ENCODE data around the gene SUFU.

SUFU gene

DNA sequence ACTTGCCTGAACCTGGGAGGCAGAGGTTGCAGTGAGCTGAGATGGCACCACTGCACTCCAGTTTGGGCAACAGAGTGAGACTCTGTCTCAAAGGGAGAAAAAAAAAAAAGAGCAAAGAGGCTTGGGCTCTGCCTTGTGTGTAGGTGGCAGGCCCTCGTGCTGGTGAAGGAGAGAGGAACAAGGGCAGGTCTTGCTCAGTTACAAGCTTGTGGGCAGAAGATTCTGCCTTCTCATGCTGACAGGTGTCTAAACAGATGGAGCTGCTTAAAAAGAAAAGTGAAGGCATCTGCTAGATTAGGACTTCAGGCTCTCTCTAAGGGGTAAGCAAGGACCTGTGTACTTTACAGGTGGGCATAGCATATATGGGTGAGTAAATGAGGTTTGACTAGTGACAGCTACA is 75.0 kb downstream of the SUFU start:
- no peaks in the 10 kb centered on the region for H3K27me3 ChIP-seq (ENCODE audit: control insufficient read depth in 1 of 2, insufficient read depth in 1 of 2, low read length in 2 of 2)

DNA sequence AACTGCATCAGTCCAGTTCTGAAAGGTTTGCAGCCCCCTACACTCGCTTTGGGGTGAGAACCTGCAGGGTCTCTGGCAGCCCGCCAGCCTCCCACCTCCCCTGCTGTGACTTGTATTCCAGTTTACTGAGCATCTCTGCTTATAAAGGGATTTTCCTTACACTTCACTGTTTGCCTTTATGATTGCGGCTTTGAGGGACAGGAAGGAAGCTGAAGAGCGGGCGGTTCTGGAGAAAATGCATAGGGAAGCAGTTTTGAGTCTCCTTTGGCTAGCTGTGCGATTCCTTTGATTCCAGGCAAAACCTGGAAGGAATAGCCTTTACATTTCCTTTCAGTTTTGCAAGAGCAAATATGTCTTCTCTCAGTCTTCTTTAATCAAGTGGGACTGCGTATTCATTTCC is 75.6 kb downstream of the SUFU start:
- Histone ChIP-seq H3K9me3 (ENCODE audit: control insufficient read depth, low read length) (no peaks in the 10 kb centered on the region), H2BK12ac (ENCODE audit: low read length in 2 of 2) (peak overlapping the region in 1 of 2 experiments; percentile 29), H3K36me3 (ENCODE audit: control insufficient read depth in 1 of 2, insufficient read depth in 2 of 2, low read depth in 1 of 2, low read length in 2 of 2) (no peaks in the 10 kb centered on the region), H3K4ac (ENCODE audit: low read depth in 1 of 2, low read length in 2 of 2) (peak overlapping the region in 1 of 2 experiments; percentile 1), H2BK15ac (ENCODE audit: low read depth, poor library complexity, severe bottlenecking) (peak overlapping the region; percentile 37), H4K8ac (ENCODE audit: low read length) (no peak overlapping the region), H3K18ac (ENCODE audit: low read depth in 1 of 2, low read length in 2 of 2) (no peak overlapping the region), H3K14ac (ENCODE audit: low read length in 2 of 2) (peak overlapping the region in 1 of 2 experiments; percentile 85), H3K27me3 (ENCODE audit: control insufficient read depth in 1 of 2, insufficient read depth in 1 of 2, low read length in 2 of 2) (no peaks in the 10 kb centered on the region), H3K4me1 (ENCODE audit: control insufficient read depth, insufficient read depth, low read depth, low read length) (peaks cover 8% of the 10 kb centered on the region), H2BK120ac (ENCODE audit: low read depth, low read length) (no peak overlapping the region), H2AK5ac (ENCODE audit: low read length, severe bottlenecking) (no peak overlapping the region), H2BK5ac (ENCODE audit: low read depth, low read length, poor library complexity, severe bottlenecking) (no peak overlapping the region), H3K79me1 (replicated peaks; ENCODE audit: low read length, poor library complexity, severe bottlenecking) (peaks cover 29% of the 10 kb centered on the region), H3K4me2 (ENCODE audit: low read length, poor library complexity, severe bottlenecking) (no peak overlapping the region), H3K27ac (ENCODE audit: low read length, poor library complexity, severe bottlenecking) (no peak overlapping the region), H2AFZ (ENCODE audit: low read depth, low read length) (no peak overlapping the region), H3K23ac (ENCODE audit: low read length in 2 of 2) (no peak overlapping the region), H3K9ac (ENCODE audit: low read length) (peak overlapping the region; percentile 60), H4K91ac (ENCODE audit: low read length) (no peak overlapping the region), H3K4me3 (ENCODE audit: insufficient read depth in 1 of 2, low read depth in 1 of 2, low read length in 2 of 2) (peak overlapping the region in 1 of 2 experiments; percentile 45)
- 77% methylated on average over 6 of the region's 7 CpGs for WGBS
- no peak for DNase-seq

More for the DNA sequence above, 75.0 kb downstream of the SUFU start:
- Histone ChIP-seq H3K9ac (ENCODE audit: low read length) (peak overlapping the region; percentile 60), H2BK12ac (ENCODE audit: low read length in 2 of 2) (peak overlapping the region in 1 of 2 experiments; percentile 29), H4K91ac (ENCODE audit: low read length) (no peak overlapping the region), H2BK15ac (ENCODE audit: low read depth, poor library complexity, severe bottlenecking) (no peak overlapping the region), H3K79me1 (replicated peaks; ENCODE audit: low read length, poor library complexity, severe bottlenecking) (peaks cover 29% of the 10 kb centered on the region), H3K4me1 (ENCODE audit: control insufficient read depth, insufficient read depth, low read depth, low read length) (peaks cover 8% of the 10 kb centered on the region), H3K27ac (ENCODE audit: low read length, poor library complexity, severe bottlenecking) (no peak overlapping the region), H2BK5ac (ENCODE audit: low read depth, low read length, poor library complexity, severe bottlenecking) (no peak overlapping the region), H3K4me2 (ENCODE audit: low read length, poor library complexity, severe bottlenecking) (no peak overlapping the region), H3K23ac (ENCODE audit: low read length in 2 of 2) (no peak overlapping the region), H3K36me3 (ENCODE audit: control insufficient read depth in 1 of 2, insufficient read depth in 2 of 2, low read depth in 1 of 2, low read length in 2 of 2) (no peaks in the 10 kb centered on the region), H2BK120ac (ENCODE audit: low read depth, low read length) (no peak overlapping the region), H4K8ac (ENCODE audit: low read length) (no peak overlapping the region), H3K18ac (ENCODE audit: low read depth in 1 of 2, low read length in 2 of 2) (no peak overlapping the region), H2AK5ac (ENCODE audit: low read length, severe bottlenecking) (no peak overlapping the region), H3K4me3 (ENCODE audit: insufficient read depth in 1 of 2, low read depth in 1 of 2, low read length in 2 of 2) (peak overlapping the region in 1 of 2 experiments; percentile 45), H3K4ac (ENCODE audit: low read depth in 1 of 2, low read length in 2 of 2) (peak overlapping the region in 1 of 2 experiments; percentile 1), H3K14ac (ENCODE audit: low read length in 2 of 2) (peak overlapping the region in 1 of 2 experiments; percentile 85), H3K9me3 (ENCODE audit: control insufficient read depth, low read length) (no peaks in the 10 kb centered on the region), H2AFZ (ENCODE audit: low read depth, low read length) (no peak overlapping the region)
- 61% methylated on average over 1 of the region's 1 CpG for WGBS
- no peak for DNase-seq

DNA sequence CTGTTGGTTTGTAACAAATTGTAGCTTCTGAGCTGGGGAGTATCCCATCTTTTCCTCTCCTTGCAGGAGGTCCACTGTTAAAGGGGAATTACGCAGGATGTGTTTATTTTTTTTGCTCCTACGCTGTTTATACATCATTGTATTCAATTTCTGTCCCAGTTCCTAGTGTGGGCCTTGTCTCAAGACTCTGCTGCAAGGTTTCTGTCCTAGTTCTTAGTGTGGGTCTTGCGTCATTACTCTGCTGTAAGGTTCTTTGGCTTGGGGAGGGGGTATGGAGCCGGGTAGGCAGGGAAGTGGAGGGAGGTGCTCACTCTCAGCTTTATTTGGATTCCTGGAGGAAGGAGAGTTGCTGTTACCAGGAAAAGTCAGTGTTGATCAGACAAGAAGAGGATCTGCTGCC is 76.5 kb downstream of the SUFU start:
- peak overlapping the region in 1 of 2 experiments; percentile 68 for H2BK12ac ChIP-seq (ENCODE audit: low read length in 2 of 2)
- H3K14ac ChIP-seq (ENCODE audit: low read length in 2 of 2), result no peak overlapping the region
- H3K9ac ChIP-seq (ENCODE audit: low read length), result no peak overlapping the region
- H3K23ac ChIP-seq (ENCODE audit: low read length in 2 of 2), result no peak overlapping the region
- no peak overlapping the region for H3K4me3 ChIP-seq (ENCODE audit: insufficient read depth in 1 of 2, low read depth in 1 of 2, low read length in 2 of 2)
- peak overlapping the region; percentile 31 for H2AK5ac ChIP-seq (ENCODE audit: low read length, severe bottlenecking)
- peak overlapping the region; percentile 67 for H4K8ac ChIP-seq (ENCODE audit: low read length)
- H2BK15ac ChIP-seq (ENCODE audit: low read depth, poor library complexity, severe bottlenecking), result no peak overlapping the region
- DNase-seq, result peak; percentile 69
- H3K36me3 ChIP-seq (ENCODE audit: control insufficient read depth in 1 of 2, insufficient read depth in 2 of 2, low read depth in 1 of 2, low read length in 2 of 2), result no peaks in the 10 kb centered on the region
- 54% methylated on average over 4 of the region's 4 CpGs for WGBS
- H3K4me1 ChIP-seq (ENCODE audit: control insufficient read depth, insufficient read depth, low read depth, low read length), result peaks cover 8% of the 10 kb centered on the region
- no peaks in the 10 kb centered on the region for H3K9me3 ChIP-seq (ENCODE audit: control insufficient read depth, low read length)
- H3K79me1 ChIP-seq (replicated peaks; ENCODE audit: low read length, poor library complexity, severe bottlenecking), result peaks cover 26% of the 10 kb centered on the region
- H3K18ac ChIP-seq (ENCODE audit: low read depth in 1 of 2, low read length in 2 of 2), result no peak overlapping the region
- H3K27me3 ChIP-seq (ENCODE audit: control insufficient read depth in 1 of 2, insufficient read depth in 1 of 2, low read length in 2 of 2), result no peaks in the 10 kb centered on the region
- H3K4me2 ChIP-seq (ENCODE audit: low read length, poor library complexity, severe bottlenecking), result no peak overlapping the region
- H3K27ac ChIP-seq (ENCODE audit: low read length, poor library complexity, severe bottlenecking), result no peak overlapping the region
- H2AFZ ChIP-seq (ENCODE audit: low read depth, low read length), result no peak overlapping the region
- H4K91ac ChIP-seq (ENCODE audit: low read length), result no peak overlapping the region
- peak overlapping the region in 1 of 2 experiments; percentile 71 for H3K4ac ChIP-seq (ENCODE audit: low read depth in 1 of 2, low read length in 2 of 2)
- no peak overlapping the region for H2BK120ac ChIP-seq (ENCODE audit: low read depth, low read length)
- H2BK5ac ChIP-seq (ENCODE audit: low read depth, low read length, poor library complexity, severe bottlenecking), result no peak overlapping the region

DNA sequence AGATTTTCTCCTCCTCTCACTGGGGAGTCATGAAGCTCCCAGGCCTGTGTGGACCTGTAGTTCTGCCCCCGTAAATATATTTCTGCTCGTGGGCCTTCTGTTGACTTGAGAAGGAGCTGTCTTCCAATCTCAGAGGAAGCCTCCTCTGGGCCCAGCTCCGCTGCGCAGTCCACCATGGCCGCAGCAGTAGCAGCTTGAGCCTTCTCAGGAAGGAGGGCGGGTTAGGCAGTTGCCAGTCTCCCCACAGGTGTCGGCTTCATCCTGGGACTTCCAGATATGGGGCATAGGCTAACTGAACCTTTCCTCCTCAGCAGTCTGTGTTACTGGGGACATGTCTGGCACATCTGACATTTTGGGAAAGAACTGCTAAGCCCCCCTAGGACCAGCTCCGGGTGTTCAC is 77.6 kb downstream of the SUFU start:
- Histone ChIP-seq H3K4me1 (ENCODE audit: control insufficient read depth, insufficient read depth, low read depth, low read length) (peaks cover 8% of the 10 kb centered on the region), H3K9ac (ENCODE audit: low read length) (no peak overlapping the region), H3K79me1 (replicated peaks; ENCODE audit: low read length, poor library complexity, severe bottlenecking) (peaks cover 25% of the 10 kb centered on the region), H2BK12ac (ENCODE audit: low read length in 2 of 2) (peak overlapping the region in 1 of 2 experiments; percentile 29), H2AFZ (ENCODE audit: low read depth, low read length) (no peak overlapping the region), H3K23ac (ENCODE audit: low read length in 2 of 2) (no peak overlapping the region), H3K4me2 (ENCODE audit: low read length, poor library complexity, severe bottlenecking) (no peak overlapping the region), H3K36me3 (ENCODE audit: control insufficient read depth in 1 of 2, insufficient read depth in 2 of 2, low read depth in 1 of 2, low read length in 2 of 2) (no peaks in the 10 kb centered on the region), H3K4ac (ENCODE audit: low read depth in 1 of 2, low read length in 2 of 2) (no peak overlapping the region), H4K8ac (ENCODE audit: low read length) (no peak overlapping the region), H2BK120ac (ENCODE audit: low read depth, low read length) (no peak overlapping the region), H2AK5ac (ENCODE audit: low read length, severe bottlenecking) (no peak overlapping the region), H3K18ac (ENCODE audit: low read depth in 1 of 2, low read length in 2 of 2) (no peak overlapping the region), H2BK5ac (ENCODE audit: low read depth, low read length, poor library complexity, severe bottlenecking) (no peak overlapping the region), H3K27me3 (ENCODE audit: control insufficient read depth in 1 of 2, insufficient read depth in 1 of 2, low read length in 2 of 2) (no peaks in the 10 kb centered on the region), H3K4me3 (ENCODE audit: insufficient read depth in 1 of 2, low read depth in 1 of 2, low read length in 2 of 2) (no peak overlapping the region), H4K91ac (ENCODE audit: low read length) (no peak overlapping the region), H3K14ac (ENCODE audit: low read length in 2 of 2) (no peak overlapping the region), H3K27ac (ENCODE audit: low read length, poor library complexity, severe bottlenecking) (no peak overlapping the region), H2BK15ac (ENCODE audit: low read depth, poor library complexity, severe bottlenecking) (no peak overlapping the region), H3K9me3 (ENCODE audit: control insufficient read depth, low read length) (no peaks in the 10 kb centered on the region)
- no peak for DNase-seq
- WGBS, result 87% methylated on average over 8 of the region's 8 CpGs

Data from mesenchymal stem cell (in vitro differentiated cells and primary cell).